ENCODE data around the gene STPG1.

STPG1 gene

GRCh38 chr1:24319962-24320361, 93.6 kb downstream of the STPG1 start:
- Histone ChIP-seq H3K27ac (ENCODE audit: low read depth, low read length) (no peak overlapping the region), H3K4me3 (ENCODE audit: insufficient read depth, low read length, poor library complexity, severe bottlenecking) (no peak overlapping the region), H3K27me3 (ENCODE audit: low read length) (no peaks in the 10 kb centered on the region), H3K4me2 (ENCODE audit: low read depth, low read length, poor library complexity, severe bottlenecking) (no peak overlapping the region), H3K9me2 (replicated peaks; ENCODE audit: insufficient read depth, low read length) (no peaks in the 10 kb centered on the region), H2AFZ (ENCODE audit: low read depth, low read length, severe bottlenecking) (no peak overlapping the region), H3K36me3 (ENCODE audit: low read length) (no peaks in the 10 kb centered on the region), H3K9me3 (ENCODE audit: insufficient read depth, low read length) (no peaks in the 10 kb centered on the region), H4K20me1 (ENCODE audit: low read depth, low read length) (no peaks in the 10 kb centered on the region), H3K9ac (ENCODE audit: low read length) (no peak overlapping the region), H3F3A (ENCODE audit: insufficient read depth) (0 out of 2 replicates have a peak, but pooled peaks cover 5% of the 10 kb centered on the region), H3K79me2 (ENCODE audit: insufficient read depth, low read length) (no peaks in the 10 kb centered on the region)
- TF ChIP-seq, protein P1, sequence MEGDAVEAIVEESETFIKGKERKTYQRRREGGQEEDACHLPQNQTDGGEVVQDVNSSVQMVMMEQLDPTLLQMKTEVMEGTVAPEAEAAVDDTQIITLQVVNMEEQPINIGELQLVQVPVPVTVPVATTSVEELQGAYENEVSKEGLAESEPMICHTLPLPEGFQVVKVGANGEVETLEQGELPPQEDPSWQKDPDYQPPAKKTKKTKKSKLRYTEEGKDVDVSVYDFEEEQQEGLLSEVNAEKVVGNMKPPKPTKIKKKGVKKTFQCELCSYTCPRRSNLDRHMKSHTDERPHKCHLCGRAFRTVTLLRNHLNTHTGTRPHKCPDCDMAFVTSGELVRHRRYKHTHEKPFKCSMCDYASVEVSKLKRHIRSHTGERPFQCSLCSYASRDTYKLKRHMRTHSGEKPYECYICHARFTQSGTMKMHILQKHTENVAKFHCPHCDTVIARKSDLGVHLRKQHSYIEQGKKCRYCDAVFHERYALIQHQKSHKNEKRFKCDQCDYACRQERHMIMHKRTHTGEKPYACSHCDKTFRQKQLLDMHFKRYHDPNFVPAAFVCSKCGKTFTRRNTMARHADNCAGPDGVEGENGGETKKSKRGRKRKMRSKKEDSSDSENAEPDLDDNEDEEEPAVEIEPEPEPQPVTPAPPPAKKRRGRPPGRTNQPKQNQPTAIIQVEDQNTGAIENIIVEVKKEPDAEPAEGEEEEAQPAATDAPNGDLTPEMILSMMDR (IDR thresholded peaks at IDR 0.05; ENCODE audit: insufficient read depth, low read length, poor library complexity, severe bottlenecking), result no peak
- TF ChIP-seq EZH2phosphoT487 (conservative IDR thresholded peaks at IDR 0.05; ENCODE audit: low read length), result no peak

DNA sequence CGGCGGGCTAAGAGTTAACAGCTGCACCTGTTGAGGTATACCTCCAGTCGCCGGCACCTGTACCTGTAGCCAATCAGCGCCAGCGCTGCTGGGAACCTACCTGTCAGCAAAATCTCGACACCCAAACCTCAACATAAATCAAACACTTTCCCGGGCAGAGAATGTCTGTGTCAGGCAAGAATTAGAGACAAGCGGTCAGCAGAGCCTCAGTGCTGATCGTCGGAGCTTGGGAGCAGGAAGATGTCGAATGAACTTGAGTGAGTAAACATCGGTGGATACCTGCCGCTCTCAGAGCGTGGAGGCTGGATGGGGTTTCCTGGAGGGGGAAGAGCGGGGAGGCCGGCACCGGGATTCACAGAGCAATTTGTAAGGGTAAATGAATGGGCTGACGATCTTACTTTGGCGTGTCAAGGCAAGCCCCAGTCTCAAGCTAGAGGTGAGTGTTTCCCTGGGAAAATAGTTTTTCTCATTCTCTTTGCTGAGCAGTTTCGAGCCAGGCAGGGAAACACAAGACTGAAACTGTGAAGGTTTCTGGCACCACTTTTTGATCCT, 94.2 kb downstream of the STPG1 start, which contains the start of gene GRHL3:
Gene GRHL3 (plus strand): TSS at position 46 of the 552 bp plus-strand sequence. CDS start 195 bp downstream, at position 241.
- Histone ChIP-seq H3K4me2 (ENCODE audit: low read depth, low read length, poor library complexity, severe bottlenecking) (no peak within 1 kb of the TSS), H3K27ac (ENCODE audit: low read depth, low read length) (no peak within 1 kb of the TSS)

DNA sequence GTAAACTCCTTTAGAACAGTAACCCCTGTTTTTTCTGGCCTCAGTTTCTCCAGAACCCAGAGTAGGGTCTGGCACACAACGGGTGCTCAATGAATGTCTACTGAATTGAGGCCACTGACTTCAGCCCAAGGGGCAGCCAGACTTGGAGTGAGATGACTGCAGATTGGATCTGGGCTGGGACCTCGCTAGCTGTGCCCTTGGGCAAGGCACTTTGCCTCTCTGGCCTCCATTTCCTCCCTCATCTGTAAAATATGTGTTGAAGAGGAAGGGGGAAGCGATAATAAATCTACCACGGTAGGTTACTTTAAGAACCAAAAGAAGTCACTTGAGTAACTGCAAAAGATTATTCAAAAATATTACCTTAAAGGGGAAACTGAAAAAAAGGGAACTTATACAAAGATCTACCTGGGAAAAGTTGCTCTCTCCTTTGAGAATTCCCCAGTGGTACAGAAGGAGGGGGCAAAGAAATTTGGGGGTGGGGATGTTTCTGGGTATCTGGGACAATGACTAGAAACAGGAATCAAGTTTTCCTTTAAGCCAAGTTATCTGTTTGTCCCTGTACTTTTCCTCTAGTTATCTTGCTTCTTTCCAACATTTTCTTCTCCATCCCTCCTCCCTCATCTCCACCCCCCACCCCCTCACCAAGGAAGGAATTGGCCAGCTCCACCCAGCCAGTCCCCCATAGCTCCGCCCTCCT, 94.8 kb downstream of the STPG1 start:
- H3K9me2 ChIP-seq (replicated peaks; ENCODE audit: insufficient read depth, low read length), result no peaks in the 10 kb centered on the region
- H2AFZ ChIP-seq (ENCODE audit: low read depth, low read length, severe bottlenecking), result no peak overlapping the region
- H3K36me3 ChIP-seq (ENCODE audit: low read length), result no peaks in the 10 kb centered on the region
- H3K27me3 ChIP-seq (ENCODE audit: low read length), result no peaks in the 10 kb centered on the region
- no peak overlapping the region for H3K9ac ChIP-seq (ENCODE audit: low read length)
- H3K4me3 ChIP-seq (ENCODE audit: insufficient read depth, low read length, poor library complexity, severe bottlenecking), result no peak overlapping the region
- no peak overlapping the region for H3K27ac ChIP-seq (ENCODE audit: low read depth, low read length)
- TF ChIP-seq, protein P1 (IDR thresholded peaks at IDR 0.05; ENCODE audit: insufficient read depth, low read length, poor library complexity, severe bottlenecking), result no peak
- TF ChIP-seq EZH2phosphoT487 (conservative IDR thresholded peaks at IDR 0.05; ENCODE audit: low read length), result no peak
- H3K4me2 ChIP-seq (ENCODE audit: low read depth, low read length, poor library complexity, severe bottlenecking), result no peak overlapping the region
- no peaks in the 10 kb centered on the region for H4K20me1 ChIP-seq (ENCODE audit: low read depth, low read length)
- no peaks in the 10 kb centered on the region for H3K79me2 ChIP-seq (ENCODE audit: insufficient read depth, low read length)
- H3F3A ChIP-seq (ENCODE audit: insufficient read depth), result 0 out of 2 replicates have a peak, but pooled peaks cover 5% of the 10 kb centered on the region
- H3K9me3 ChIP-seq (ENCODE audit: insufficient read depth, low read length), result no peaks in the 10 kb centered on the region

More for the DNA sequence above, 94.2 kb downstream of the STPG1 start, which contains the start of gene GRHL3:
- Histone ChIP-seq H3K9ac (ENCODE audit: low read length) (no peak within 1 kb of the TSS), H3K79me2 (ENCODE audit: insufficient read depth, low read length) (no peaks in the 10 kb centered on the region), H3K4me3 (ENCODE audit: insufficient read depth, low read length, poor library complexity, severe bottlenecking) (no peak within 1 kb of the TSS), H3K9me3 (ENCODE audit: insufficient read depth, low read length) (no peaks in the 10 kb centered on the region), H3F3A (ENCODE audit: insufficient read depth) (0 out of 2 replicates have a peak, but pooled peaks cover 5% of the 10 kb centered on the region), H3K36me3 (ENCODE audit: low read length) (no peaks in the 10 kb centered on the region), H2AFZ (ENCODE audit: low read depth, low read length, severe bottlenecking) (no peak within 1 kb of the TSS), H3K9me2 (replicated peaks; ENCODE audit: insufficient read depth, low read length) (no peaks in the 10 kb centered on the region), H4K20me1 (ENCODE audit: low read depth, low read length) (no peaks in the 10 kb centered on the region), H3K27me3 (ENCODE audit: low read length) (no peaks in the 10 kb centered on the region)
- no peak for TF ChIP-seq EZH2phosphoT487 (conservative IDR thresholded peaks at IDR 0.05; ENCODE audit: low read length)
- TF ChIP-seq, protein P1 (IDR thresholded peaks at IDR 0.05; ENCODE audit: insufficient read depth, low read length, poor library complexity, severe bottlenecking), result no peak

Data from SU-DHL-6 (cell line).